GM18873 (cell line): Measurements from ENCODE around the gene EMID1.
"Not testable (repeated sequence)": the region's sequence is repeated elsewhere in the genome, so short reads cannot be mapped to it uniquely, and the experiment has no call there.

Experiments used
- ATAC-seq: cut with Tn5 transposase; IDR thresholded peaks from one replicate; pipeline ENCODE4 v1.9.1; 2021; ENCODE audit warnings: mild to moderate bottlenecking, moderate library complexity, moderate number of reproducible peaks; ENCODE audit not compliant: unreplicated experiment, low FRiP score

Gene EMID1

GRCh38 chr22:29225422-29226090 lies 19.9 kb downstream of the EMID1 start:
- no peak for ATAC-seq

GRCh38 chr22:29226351-29226981 lies 20.8 kb downstream of the EMID1 start:
- no peak for ATAC-seq

DNA sequence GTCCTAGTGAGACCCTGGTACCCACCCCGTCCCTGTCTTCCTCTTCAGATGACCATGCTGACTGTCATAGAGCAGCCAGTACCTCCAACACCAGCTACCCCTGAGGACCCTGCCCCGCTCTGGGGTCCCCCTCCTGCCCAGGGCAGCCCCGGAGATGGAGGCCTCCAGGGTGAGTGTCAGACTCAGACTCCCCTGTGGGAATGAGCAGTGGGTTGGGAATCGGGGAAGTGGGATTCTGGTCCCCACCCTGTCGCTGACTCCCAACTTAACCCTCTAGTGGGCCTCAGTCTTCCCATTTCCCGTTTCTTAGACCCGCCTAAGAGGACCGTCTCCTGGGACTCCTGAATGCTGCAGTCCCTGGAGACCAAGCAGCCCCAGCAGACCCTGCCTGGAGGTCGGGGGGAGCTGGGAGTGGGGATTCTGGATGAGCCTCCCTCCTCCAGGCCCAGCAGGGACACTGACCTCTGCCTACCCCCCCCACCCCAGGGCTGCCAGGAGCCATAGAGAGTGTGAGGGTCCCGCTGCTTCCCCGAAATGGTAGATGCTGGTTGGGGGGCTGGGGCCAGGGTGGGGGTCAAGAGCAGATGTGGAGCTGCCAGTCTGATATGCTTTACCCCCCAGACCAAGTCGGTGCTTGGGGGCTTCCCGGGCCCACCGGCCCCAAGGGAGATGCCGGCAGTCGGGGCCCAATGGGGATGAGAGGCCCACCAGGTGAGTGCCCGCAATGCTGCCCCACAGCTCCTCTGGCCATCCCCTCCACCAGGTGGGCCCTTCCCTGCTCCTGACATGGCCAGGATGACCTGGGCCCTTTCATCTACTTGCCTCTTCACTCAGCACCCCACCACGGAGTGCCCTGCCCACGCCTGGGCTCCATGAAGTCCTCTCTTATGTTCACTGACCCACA lies 25.5 kb downstream of the EMID1 start:
- no peak for ATAC-seq

- no peak for ATAC-seq
Observed at GRCh38 chr22:29231971-29232959, 26.6 kb downstream of the EMID1 start.

- ATAC-seq = no peak
Observed at GRCh38 chr22:29233277-29233877, 27.7 kb downstream of the EMID1 start.

- not testable (repeated sequence) for ATAC-seq
Observed at GRCh38 chr22:29240481-29240880, 34.8 kb downstream of the EMID1 start.

DNA sequence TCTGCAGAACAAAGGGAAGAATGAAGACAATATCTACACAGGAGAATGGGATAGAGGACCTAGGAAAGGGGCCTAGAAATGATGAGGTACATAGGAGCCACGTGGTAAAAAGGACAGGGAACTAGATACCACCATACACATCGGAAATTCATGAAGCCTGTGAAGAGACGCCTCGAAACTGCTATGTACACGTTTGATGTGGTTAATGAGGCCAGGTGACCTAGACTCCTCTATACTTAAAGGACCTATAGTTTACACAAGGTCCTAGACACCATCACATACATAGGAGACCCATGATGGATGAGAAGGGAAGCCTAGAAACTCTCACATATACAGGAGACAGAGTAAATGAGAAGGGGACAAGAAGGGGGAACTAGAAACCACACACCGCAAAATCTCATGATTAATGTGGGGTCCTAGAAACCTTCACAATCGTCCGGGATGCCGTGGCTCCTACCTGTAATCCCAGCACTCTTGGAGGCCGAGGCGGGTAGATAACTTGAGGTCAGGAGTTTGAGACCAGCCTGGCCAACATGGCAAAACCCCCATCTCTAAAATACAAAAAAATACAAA lies 38.3 kb downstream of the EMID1 start:
- ATAC-seq = no peak

GRCh38 chr22:29244785-29245625 lies 39.3 kb downstream of the EMID1 start:
- no peak for ATAC-seq

- ATAC-seq = no peak
Observed at GRCh38 chr22:29245626-29246385, 40.1 kb downstream of the EMID1 start.

- ATAC-seq = not testable (repeated sequence)
Observed at GRCh38 chr22:29247891-29248290, 42.2 kb downstream of the EMID1 start.

DNA sequence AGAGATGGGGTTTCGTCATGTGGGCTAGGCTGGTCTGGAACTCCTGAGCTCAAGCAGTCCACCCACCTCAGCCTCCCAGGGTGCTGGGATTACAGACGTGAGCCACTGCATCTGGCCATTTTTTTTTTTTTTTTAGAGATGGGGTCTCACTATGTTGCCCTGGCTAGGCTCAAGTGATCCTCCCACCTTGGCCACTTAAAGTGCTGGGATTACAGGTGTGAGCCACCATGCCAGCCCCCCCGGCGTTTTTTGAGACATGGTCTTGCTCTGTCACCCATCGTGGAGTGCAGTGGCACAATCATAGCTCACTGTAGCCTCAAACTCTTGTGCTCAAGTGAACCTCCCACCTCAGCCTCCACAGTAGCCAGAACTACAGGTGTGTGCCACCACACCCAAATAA lies 45.6 kb downstream of the EMID1 start:
- no peak for ATAC-seq

GRCh38 chr22:29251981-29252911 lies 46.5 kb downstream of the EMID1 start:
- no peak for ATAC-seq

- no peak for ATAC-seq
Observed at GRCh38 chr22:29253561-29254285, 48.0 kb downstream of the EMID1 start.

GRCh38 chr22:29254286-29254660 lies 48.6 kb downstream of the EMID1 start:
- ATAC-seq = no peak

GRCh38 chr22:29255064-29255621 lies 49.4 kb downstream of the EMID1 start:
- no peak for ATAC-seq
